HG03460 (cell line): ENCODE measurements around the gene HACD4.

Experiments
- ATAC-seq: cut with Tn5 transposase; IDR thresholded peaks from one replicate; pipeline ENCODE4 v1.9.1; 2021; ENCODE audit not compliant: unreplicated experiment

Gene HACD4

GRCh38 chr9:21031091-21031807 lies at the start of gene HACD4:
Gene HACD4 (minus strand): TSS chr9:21031640. CDS start chr9:21031590, 50 bp downstream.
- peak; percentile 79 for ATAC-seq

- ATAC-seq = no peak
Observed at GRCh38 chr9:21080793-21081192, 49.4 kb upstream of the HACD4 start.

DNA sequence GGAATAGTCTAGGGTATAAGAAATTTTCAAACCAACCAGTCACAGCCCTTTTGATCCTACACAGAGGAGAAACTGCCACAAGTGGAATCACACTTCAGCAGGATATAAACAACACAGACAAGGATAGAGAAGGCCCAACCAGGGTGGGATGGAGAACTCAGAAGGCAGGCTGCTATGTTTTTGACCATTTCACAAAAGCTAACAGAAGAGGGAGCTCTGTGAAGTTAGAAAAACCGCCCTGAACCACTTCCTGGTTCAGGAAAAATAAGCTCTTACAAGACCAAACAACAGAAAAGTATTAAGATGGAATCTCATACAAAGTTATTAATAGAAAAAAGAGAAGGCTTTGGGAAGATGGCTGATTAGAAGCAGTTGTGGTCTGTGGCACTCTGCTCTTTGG lies 47.3 kb upstream of the HACD4 start:
- ATAC-seq = no peak

DNA sequence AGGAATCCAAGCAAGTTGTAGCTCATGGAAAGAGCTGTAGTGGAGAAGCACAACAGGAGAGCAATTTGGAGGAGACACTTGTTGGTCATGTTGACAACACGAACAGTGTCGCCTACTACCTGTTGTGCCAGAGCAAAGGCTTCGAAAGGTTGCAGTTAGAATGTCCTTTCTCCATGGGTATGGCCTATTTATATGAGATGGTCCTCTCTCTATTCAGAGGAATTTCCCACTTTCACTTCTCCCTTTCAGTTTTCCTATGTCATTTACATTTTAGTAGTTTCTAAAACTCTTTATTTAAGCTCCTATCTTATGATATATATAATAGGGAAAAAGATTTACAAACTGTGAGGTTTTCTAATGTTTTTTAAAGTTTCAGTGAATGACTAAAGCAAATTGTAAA lies 46.3 kb upstream of the HACD4 start, which contains the start of gene IFNB1:
IFNB1 (minus strand) TSS at position 162 of the 400 bp plus-strand sequence; CDS start at position 89, 73 bp downstream.
- ATAC-seq = no peak

GRCh38 chr9:21075484-21075883 lies 44.0 kb upstream of the HACD4 start:
- no peak for ATAC-seq

GRCh38 chr9:21070906-21071305 lies 39.5 kb upstream of the HACD4 start:
- no peak for ATAC-seq

DNA sequence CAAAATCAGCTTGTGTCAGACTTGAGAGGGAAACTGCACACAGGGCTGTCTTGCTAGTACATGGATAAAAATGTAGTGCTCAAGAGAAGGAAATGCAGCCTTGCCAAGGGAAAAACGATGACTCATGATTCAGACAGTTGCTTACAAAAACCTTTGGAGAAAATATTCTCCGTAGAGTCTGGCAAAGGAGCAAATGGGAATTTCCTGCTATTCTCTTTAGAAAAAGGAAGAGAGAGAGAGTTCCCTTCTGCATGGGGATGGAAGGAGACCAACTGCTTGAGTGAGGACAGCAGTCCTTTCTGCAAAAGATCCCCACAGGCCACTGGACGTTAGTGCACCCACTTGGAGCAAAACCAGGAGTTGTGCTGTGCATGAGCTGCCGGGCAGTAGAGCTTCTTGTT lies 38.7 kb upstream of the HACD4 start:
- no peak for ATAC-seq

DNA sequence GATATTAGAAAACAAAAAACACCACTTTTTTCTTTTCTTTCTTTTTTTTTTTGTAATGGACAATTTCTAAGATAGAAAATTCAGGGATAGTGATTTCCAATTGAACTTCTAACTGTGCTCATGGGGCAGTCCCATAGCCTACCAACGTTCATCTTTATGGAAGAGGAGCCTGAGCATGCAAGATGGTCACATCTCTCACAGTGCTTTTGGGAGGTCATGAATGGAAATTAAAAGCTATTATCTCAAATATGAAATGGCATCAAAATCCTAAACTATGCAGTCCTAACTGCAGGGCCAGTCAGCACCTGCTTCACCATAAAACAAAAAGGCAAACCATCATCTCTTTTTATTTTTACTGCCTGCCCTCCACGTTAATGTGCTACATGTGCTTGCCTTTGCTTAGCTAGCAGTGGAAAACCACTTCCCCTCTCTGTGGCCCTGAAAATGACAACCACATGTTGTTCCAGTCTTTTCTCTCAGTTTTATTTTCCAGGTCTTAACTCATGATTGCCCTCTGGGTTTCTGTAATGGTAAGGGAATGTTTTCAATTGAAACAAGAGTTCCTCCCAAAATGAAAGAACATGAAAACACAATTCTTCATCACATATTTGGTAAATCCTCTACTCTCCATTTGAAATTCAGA lies 29.6 kb upstream of the HACD4 start:
- peak; percentile 88 for ATAC-seq

DNA sequence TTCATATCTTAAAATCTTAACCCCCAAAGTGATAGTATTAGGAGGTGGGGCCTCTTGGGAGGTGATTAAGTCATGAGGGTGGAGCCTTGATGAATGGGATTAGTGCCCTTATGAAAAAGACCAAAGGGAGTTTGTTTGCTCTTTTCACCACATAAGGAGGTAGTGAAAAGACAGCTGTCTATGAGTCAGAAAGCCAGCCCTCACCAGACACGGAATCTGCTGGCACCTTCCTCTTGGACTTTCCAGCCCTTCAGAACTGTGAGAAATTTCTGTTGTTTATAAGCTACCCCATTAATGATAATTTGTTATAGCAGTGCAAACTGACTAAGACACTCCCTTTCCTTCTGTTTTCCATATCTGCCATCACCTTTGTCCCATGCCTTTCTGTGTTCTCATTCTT lies 25.5 kb upstream of the HACD4 start:
- no peak for ATAC-seq

GRCh38 chr9:21053851-21054250 lies 22.4 kb upstream of the HACD4 start:
- no peak for ATAC-seq

DNA sequence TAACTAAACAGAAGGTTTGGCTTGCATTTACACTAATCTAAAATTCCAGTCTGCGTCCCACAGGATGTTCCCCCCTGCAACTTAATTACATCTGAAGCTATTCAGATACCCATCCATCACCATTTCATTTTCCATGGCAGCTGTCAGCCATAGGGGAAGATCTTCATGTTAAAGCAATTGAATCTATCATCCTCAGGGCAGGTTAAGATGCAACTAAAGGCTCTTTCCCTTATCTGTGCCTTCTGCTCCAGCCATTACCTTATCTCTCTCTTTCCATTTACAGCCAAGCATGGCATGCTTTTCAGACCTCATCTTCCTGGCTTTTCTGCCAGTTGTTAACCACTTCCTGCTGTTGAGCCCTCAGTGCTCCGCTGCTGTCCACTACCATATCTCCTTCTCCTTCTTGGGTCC lies 15.8 kb upstream of the HACD4 start:
- no peak for ATAC-seq

GRCh38 chr9:21043841-21044240 lies 12.4 kb upstream of the HACD4 start:
- no peak for ATAC-seq

- ATAC-seq = no peak
Observed at GRCh38 chr9:21042466-21042865, 11.0 kb upstream of the HACD4 start.

- no peak for ATAC-seq
Observed at GRCh38 chr9:21039302-21039701, 7.9 kb upstream of the HACD4 start.

DNA sequence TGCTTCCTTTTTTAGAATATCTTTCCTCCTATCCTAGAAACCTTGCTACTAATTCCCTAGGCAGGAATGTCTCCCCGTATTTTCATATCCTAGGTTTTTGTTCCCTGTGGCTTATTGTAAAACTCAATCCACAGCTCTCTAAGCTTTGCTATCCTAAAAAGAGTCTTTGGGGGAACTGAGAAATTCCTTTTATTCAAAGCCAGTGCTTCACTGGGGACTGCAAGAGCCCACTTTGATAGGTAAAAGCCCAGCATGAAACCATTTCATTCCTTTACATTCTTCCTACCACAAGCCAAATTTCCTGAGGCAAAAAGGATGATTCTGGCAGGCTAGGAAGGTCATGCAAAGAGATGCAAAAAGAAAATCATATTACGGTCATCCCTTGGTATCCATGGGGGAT lies 5.8 kb upstream of the HACD4 start:
- no peak for ATAC-seq

GRCh38 chr9:21031808-21032183 lies 356 bp upstream of the HACD4 start:
- no peak for ATAC-seq

- ATAC-seq = peak; percentile 69
Observed at GRCh38 chr9:21030389-21031035, 928 bp downstream of the HACD4 start.

GRCh38 chr9:21029661-21030060 lies 1.8 kb downstream of the HACD4 start:
- ATAC-seq = no peak

DNA sequence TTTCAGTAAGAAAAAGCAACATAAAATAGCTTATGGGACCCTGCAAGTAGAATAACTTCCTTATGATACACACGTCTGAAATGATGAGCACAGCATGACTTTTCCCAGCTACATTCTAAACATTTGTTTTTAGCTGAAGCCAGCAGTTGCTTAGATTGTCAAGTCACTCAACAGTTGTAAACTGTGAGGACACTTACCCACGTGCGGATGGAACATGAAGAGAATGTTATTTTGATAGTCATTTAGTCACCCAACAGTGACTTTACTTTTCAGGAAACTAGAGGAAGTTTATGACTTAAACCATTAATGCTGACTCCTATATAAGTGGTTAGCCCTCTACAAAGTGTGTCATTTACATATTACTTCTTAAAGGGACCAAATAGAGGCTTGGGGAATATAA lies 3.0 kb downstream of the HACD4 start:
- no peak for ATAC-seq

GRCh38 chr9:21027295-21027694 lies 4.1 kb downstream of the HACD4 start:
- no peak for ATAC-seq

DNA sequence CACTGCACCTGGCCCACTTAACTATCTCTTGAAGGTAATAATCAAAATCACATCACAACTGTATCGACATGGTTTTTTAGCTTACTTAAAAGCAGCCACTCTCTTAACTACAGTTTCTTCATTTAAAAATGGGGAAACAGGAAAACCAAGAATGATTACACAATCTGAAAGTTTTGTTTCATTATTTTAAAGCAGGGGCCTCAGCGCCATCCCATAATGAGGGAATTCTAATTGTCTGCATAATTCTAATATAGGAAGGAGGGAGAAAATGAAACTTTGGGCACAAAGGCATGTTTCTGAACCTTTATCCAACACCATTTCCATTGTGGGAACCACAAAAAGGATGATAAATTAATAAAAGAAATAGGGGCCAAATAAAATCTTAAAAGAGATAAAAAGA lies 7.6 kb downstream of the HACD4 start:
- ATAC-seq = no peak

DNA sequence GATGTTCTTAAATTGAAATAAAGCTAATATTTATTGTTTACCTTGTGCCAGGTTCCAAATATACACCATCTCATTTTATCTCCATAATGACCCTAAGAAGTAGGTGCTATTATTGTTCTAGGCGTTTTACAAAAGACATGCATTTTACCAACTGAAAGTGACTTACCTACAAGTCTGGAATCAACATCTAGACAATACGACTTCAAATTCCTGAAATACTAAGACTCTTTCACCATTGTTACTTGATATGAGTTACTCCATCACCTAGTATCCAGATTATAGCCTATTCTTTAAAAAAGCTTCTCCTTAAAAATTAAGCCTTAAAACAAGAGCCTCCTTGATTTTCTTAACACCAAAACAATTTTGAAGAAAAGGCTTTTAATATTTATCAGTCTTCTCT lies 13.3 kb downstream of the HACD4 start:
- ATAC-seq = no peak
